Measurements from ENCODE around the gene DEFB114. TPM values are rescaled to one million over a fixed set of nuclear protein-coding genes. Genes with fewer than 3 reads are reported as not detected.

Gene DEFB114
- total RNA-seq, 2 donors from 2014 or later, result not detected

DNA sequence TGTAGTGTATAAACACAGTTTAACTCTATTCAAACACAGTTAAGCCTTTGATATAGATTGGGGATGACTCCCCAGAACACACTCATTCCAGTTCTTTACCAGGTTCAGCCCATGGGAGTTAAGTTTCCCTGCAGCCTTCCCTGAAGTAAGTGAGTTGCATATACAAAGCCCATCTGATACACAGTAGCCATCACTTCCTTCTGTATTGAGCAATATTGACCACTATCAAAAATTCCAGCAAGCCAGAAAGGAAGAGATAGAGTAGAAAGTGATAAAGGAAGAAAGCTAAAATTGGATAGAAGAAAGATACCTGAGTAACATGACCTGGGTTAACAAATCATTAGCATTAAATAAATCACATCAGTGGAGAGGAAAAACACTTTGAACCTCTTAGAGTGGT lies 34.6 kb downstream of the DEFB114 start:
- ATAC-seq (replicated peaks in 1 of 2) (no peak), DNase-seq (no peak)
- H3K9me3 Mint-ChIP-seq, result peaks cover 0 to 2% of the 10 kb centered on the region in 2 donors
- H3K36me3 Mint-ChIP-seq (ENCODE audit: insufficient read depth in 2 of 2), result no peaks in the 10 kb centered on the region
- no peak overlapping the region for H3K4me3 Mint-ChIP-seq
- H3K27me3 Mint-ChIP-seq (ENCODE audit: low read depth), result no peaks in the 10 kb centered on the region
- H3K27ac Mint-ChIP-seq, result no peak overlapping the region
- H3K4me1 Mint-ChIP-seq (ENCODE audit: low read depth), result no peaks in the 10 kb centered on the region

DNA sequence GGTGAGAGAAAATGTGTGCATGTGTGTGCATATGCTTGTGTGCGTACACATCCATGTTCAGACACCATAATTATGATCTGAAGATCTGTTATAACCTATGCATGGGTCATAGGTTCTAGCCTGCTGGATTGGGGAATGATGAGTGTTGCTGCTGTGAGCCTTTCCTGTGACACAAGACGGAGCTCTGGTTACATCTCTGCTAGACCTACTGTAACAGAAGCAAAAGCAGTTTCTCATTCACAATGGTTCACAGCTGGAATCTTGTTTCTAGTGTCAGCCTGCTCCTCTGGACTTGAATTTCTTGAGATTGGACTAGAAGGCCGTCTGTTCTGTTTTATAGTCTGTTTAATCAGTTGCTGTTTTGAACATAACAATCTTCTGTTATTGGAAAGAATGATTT lies 40.1 kb downstream of the DEFB114 start:
- peaks cover 0 to 2% of the 10 kb centered on the region in 2 donors for H3K9me3 Mint-ChIP-seq
- no peaks in the 10 kb centered on the region for H3K27me3 Mint-ChIP-seq (ENCODE audit: low read depth)
- no peak overlapping the region for H3K27ac Mint-ChIP-seq
- no peaks in the 10 kb centered on the region for H3K36me3 Mint-ChIP-seq (ENCODE audit: insufficient read depth in 2 of 2)
- ATAC-seq (replicated peaks in 1 of 2) (no peak), DNase-seq (no peak)
- no peak overlapping the region for H3K4me3 Mint-ChIP-seq
- H3K4me1 Mint-ChIP-seq (ENCODE audit: low read depth), result no peaks in the 10 kb centered on the region

DNA sequence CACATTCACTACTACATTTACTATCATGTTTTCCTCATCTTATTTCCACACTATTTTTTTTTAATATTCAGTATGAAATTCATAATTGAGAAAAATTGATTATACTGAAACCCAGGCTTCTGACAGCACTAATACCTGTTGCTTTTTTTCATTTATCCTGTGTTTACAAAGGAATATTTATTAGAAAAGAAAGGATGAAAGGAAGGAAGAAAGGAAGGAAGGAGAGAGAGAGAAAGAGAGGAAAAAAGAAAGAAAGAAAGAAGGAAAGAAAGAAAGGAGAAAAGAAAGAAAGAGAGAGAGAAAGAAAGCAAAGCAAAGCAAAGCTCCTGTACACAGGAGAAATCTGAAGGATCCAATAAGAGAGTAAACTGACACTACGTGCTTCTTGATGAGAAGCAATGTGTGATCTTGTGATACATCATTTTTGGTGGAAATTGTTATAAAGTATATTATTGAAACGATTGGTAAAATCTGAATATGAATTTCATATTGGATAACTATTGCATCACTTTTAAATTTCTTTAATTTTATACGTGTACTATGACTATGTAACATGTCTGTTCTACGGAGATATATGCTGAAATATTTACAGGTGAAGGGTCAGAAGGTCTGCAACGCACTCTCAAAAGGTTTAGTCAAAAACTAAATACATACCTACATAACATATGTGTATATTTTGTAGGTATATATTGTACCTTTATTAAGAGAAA lies 43.9 kb downstream of the DEFB114 start:
- Mint-ChIP-seq H3K27me3 (ENCODE audit: low read depth) (no peaks in the 10 kb centered on the region), H3K36me3 (ENCODE audit: insufficient read depth in 2 of 2) (no peaks in the 10 kb centered on the region), H3K9me3 (no peaks in the 10 kb centered on the region), H3K4me3 (no peak overlapping the region), H3K4me1 (ENCODE audit: low read depth) (no peaks in the 10 kb centered on the region), H3K27ac (no peak overlapping the region)
- DNase-seq (no peak), ATAC-seq (replicated peaks in 1 of 2) (no peak)

DNA sequence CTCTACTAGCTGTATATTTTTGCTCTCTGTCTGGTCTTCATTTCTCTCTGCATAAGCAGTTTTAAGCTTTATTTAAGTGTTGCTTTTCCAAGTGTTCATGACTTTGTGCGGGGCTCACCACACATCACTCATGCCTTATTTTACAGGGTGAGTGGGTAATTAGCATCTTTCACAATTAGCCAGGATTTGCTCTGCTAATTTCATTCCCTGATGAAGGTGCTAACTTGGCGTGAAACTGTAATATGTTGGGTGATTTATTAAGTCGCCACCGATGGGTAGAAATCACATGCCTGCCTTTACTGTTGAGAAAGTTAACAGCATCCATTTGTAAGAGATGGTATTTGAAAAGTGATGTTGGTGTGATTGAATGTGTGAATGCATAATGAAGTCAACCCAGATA lies 44.7 kb downstream of the DEFB114 start:
- H3K27me3 Mint-ChIP-seq (ENCODE audit: low read depth), result no peaks in the 10 kb centered on the region
- no peaks in the 10 kb centered on the region for H3K4me1 Mint-ChIP-seq (ENCODE audit: low read depth)
- ATAC-seq (replicated peaks in 1 of 2), result no peak

DNA sequence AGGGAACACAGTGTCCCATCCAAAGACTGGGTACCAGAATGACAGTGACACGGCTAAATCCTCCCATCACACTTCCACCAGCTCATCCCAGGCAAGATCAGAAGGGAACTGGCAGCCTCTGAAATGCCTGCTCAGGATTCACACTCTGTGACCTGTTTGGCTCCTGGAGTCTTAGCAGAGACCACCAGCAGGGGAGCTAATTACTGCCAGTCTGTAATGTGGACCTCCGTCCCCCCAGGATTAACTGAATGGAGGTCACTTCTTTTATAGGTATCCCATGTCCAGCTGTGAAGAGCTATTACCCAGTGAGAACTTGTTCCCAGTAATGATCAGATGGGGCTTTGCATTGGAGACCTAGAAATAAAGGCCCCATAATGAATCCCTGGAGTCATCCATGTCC lies 45.2 kb downstream of the DEFB114 start:
- H3K9me3 Mint-ChIP-seq, result no peaks in the 10 kb centered on the region
- H3K4me1 Mint-ChIP-seq (ENCODE audit: low read depth), result no peaks in the 10 kb centered on the region
- DNase-seq (no peak), ATAC-seq (replicated peaks in 1 of 2) (no peak)
- no peak overlapping the region for H3K4me3 Mint-ChIP-seq
- H3K27ac Mint-ChIP-seq, result no peak overlapping the region
- no peaks in the 10 kb centered on the region for H3K27me3 Mint-ChIP-seq (ENCODE audit: low read depth)
- no peaks in the 10 kb centered on the region for H3K36me3 Mint-ChIP-seq (ENCODE audit: insufficient read depth in 2 of 2)

More for the DNA sequence above, 44.7 kb downstream of the DEFB114 start:
- Mint-ChIP-seq H3K9me3 (no peaks in the 10 kb centered on the region), H3K36me3 (ENCODE audit: insufficient read depth in 2 of 2) (no peaks in the 10 kb centered on the region), H3K4me3 (no peak overlapping the region), H3K27ac (no peak overlapping the region)
- DNase-seq, result no peak

DNA sequence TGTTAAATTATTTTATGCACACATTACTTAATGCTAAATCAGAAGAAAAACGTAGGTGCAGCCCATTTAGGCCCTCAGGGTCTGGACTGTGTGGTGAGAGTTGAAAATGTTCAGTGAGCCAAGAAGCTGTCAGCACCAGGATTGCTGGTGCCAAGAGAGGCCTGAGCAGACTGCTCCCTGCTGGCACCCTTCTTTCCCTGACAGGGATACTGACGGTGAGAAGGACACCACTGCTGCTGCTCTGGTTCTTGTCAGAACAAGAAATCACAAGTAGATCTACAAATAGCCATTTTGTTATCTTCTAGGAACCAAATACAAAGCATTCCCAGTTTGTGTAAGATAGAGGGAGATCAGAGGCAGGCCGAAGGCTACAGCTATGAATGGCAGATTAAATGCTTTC lies 48.9 kb downstream of the DEFB114 start:
- Mint-ChIP-seq H3K36me3 (ENCODE audit: insufficient read depth in 2 of 2) (no peaks in the 10 kb centered on the region), H3K27me3 (ENCODE audit: low read depth) (no peaks in the 10 kb centered on the region), H3K4me3 (no peak overlapping the region), H3K27ac (no peak overlapping the region), H3K9me3 (peaks cover 0 to 1% of the 10 kb centered on the region in 2 donors), H3K4me1 (ENCODE audit: low read depth) (no peaks in the 10 kb centered on the region)
- DNase-seq, result no peak
- ATAC-seq (replicated peaks in 1 of 2), result no peak

DNA sequence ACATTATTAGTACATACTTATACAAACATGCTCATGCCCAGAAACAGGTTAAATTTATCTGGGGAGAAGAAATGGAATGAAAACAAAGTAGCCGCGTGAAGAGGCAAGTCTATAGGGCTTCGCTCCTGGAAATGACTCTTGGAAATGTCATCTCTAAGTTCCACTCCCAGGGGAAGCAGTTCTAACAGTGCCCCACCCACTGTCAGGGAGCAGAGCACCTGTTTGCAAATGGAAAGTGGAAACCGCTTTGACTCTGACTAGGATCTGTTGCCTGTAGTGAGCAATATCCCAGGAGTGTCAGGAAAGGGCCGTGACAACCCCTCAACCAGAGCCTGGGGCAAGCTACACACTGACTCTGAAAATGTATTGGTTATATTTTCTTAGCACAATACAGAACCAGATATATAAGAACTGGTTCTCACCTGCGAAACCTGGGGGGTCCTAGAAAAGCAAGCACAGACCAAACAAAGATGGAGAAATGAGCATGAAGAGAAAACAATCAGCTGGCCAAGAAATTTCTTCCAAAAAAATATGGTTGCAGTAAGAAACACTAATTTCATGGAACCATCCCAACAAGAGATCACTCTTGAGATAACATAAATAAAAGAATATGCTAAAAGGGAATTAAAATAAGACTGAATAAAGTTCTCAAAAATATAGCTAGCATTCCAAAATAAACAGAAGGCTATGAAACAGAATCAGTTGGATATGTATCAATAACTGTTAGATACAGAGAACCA lies 50.2 kb downstream of the DEFB114 start:
- ATAC-seq (replicated peaks in 1 of 2), result no peak
- no peaks in the 10 kb centered on the region for H3K4me1 Mint-ChIP-seq (ENCODE audit: low read depth)

DNA sequence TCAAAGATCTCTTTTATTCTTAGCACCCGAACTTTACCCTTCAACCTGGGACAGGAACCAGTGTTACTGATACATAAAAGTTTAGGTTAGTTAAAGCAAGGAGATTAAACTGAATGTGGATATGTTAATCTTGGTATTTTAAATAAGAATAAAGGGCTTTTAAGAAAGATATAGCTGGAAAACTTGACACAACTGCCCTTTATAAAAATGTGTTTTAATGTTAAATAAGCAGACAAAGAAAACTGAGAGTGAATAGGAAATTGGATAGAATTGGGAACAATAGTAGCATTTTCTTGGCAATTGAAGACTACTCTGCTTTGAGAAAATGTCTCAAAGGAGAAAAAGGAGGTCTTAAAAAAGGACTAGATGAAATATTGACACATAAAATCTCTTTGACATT lies 51.8 kb downstream of the DEFB114 start:
- Mint-ChIP-seq H3K27ac (no peak overlapping the region), H3K9me3 (peaks cover 0 to 1% of the 10 kb centered on the region in 2 donors), H3K4me1 (ENCODE audit: low read depth) (no peaks in the 10 kb centered on the region), H3K27me3 (ENCODE audit: low read depth) (no peaks in the 10 kb centered on the region), H3K4me3 (no peak overlapping the region), H3K36me3 (ENCODE audit: insufficient read depth in 2 of 2) (no peaks in the 10 kb centered on the region)
- ATAC-seq (replicated peaks in 1 of 2) (no peak), DNase-seq (no peak)

More for the DNA sequence above, 50.2 kb downstream of the DEFB114 start:
- no peaks in the 10 kb centered on the region for H3K27me3 Mint-ChIP-seq (ENCODE audit: low read depth)
- peaks cover 0 to 1% of the 10 kb centered on the region in 2 donors for H3K9me3 Mint-ChIP-seq
- no peaks in the 10 kb centered on the region for H3K36me3 Mint-ChIP-seq (ENCODE audit: insufficient read depth in 2 of 2)
- H3K27ac Mint-ChIP-seq, result no peak overlapping the region
- DNase-seq, result no peak
- no peak overlapping the region for H3K4me3 Mint-ChIP-seq

DNA sequence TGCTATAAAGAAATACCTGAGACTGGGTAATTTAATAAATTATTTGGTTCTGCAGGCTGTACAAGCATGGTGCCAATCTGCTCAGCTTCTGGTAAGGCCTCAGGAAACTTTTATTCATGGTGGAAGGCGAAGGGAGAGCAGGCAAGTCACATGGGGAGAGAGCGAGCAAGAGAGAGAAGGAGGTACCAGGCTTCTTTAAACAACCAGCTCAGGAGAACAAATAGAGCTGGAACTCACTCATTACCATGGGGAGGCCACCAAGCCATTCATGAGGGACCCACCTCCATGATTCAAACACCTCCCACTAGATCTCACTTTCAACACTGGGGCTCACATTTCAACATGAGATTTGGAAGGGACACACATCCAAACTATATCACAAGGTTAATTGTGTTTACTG lies 52.7 kb downstream of the DEFB114 start:
- no peak overlapping the region for H3K27ac Mint-ChIP-seq
- DNase-seq (no peak), ATAC-seq (replicated peaks in 1 of 2) (no peak)

More for the DNA sequence above, 52.7 kb downstream of the DEFB114 start:
- Mint-ChIP-seq H3K4me3 (no peak overlapping the region), H3K27me3 (ENCODE audit: low read depth) (no peaks in the 10 kb centered on the region), H3K36me3 (ENCODE audit: insufficient read depth in 2 of 2) (no peaks in the 10 kb centered on the region), H3K4me1 (ENCODE audit: low read depth) (no peaks in the 10 kb centered on the region), H3K9me3 (peaks cover 0 to 1% of the 10 kb centered on the region in 2 donors)

Other genes starting within 250 kb of the DEFB114 start
- not detected for gene CRISP3, start 219.8 kb downstream of the DEFB114 start, total RNA-seq
- not detected for gene PGK2, start 176.9 kb downstream of the DEFB114 start, total RNA-seq
- gene CRISP1, start 97.6 kb downstream of the DEFB114 start, total RNA-seq, result not detected
- not detected for gene DEFB113, start 5.5 kb upstream of the DEFB114 start, total RNA-seq
- gene DEFB110, start 57.8 kb upstream of the DEFB114 start, total RNA-seq, result not detected
- not detected for gene DEFB112, start 85.8 kb upstream of the DEFB114 start, total RNA-seq

Measured in activated T-cell treated with anti-CD3 and anti-CD28 coated beads, Interleukin-2, amount 50 U/mL, for 72 hours (primary cell).